Measurements from ENCODE around the gene XPR1. TPM values are rescaled to one million over a fixed set of nuclear protein-coding genes. Genes with fewer than 3 reads are reported as not detected.

Gene XPR1
- total RNA-seq, 1 donor from 2014 or later: 21.8 TPM

GRCh38 chr1:180912801-180913565, 281.2 kb downstream of the XPR1 start, which contains the start of gene KIAA1614:
Gene KIAA1614 (plus strand): TSS chr1:180912897. CDS start chr1:180913244, 347 bp downstream.
- peak; percentile 43 to 46 for DNase-seq (ENCODE audit: low read depth in 2 of 2)

- no peak for DNase-seq (ENCODE audit: low read depth in 2 of 2)
Observed at GRCh38 chr1:180915426-180915965, 283.7 kb downstream of the XPR1 start.

DNA sequence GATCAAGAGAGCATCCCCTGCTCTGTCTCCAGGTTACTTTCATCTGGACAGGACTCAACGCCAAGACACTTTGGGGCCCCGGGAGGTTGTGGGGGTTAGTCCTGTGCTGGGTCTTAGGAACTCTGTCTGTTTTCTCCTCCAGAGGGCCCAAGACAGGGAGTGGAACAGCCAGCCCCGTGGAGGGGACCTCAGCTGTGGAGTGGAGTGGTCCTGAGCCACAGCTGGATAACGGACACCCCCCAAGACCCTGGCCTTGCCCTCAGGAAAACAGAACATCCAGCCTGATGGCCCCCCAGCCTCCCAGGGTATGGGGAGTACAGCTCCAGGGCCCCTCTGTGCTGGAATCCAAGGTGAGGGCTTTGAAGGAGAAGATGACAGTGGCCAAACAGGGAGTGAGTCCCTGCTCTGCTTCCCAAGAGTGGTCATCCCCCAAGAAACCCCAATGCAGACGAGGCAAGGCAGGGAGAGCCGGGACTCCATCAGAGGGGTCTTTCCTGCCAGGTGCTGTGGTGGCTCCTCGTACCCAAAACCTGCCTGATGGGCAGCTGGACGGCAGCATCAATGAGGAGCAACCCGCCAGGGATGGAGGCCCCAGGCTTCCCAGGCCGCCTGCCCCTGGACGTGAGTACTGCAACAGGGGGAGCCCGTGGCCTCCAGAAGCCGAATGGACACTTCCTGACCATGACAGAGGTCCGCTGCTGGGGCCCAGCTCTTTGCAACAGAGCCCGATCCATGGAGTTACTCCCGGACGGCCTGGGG, 284.4 kb downstream of the XPR1 start:
- DNase-seq (ENCODE audit: low read depth in 2 of 2): no peak

GRCh38 chr1:180916771-180917170, 284.9 kb downstream of the XPR1 start:
- no peak for DNase-seq (ENCODE audit: low read depth in 2 of 2)

DNA sequence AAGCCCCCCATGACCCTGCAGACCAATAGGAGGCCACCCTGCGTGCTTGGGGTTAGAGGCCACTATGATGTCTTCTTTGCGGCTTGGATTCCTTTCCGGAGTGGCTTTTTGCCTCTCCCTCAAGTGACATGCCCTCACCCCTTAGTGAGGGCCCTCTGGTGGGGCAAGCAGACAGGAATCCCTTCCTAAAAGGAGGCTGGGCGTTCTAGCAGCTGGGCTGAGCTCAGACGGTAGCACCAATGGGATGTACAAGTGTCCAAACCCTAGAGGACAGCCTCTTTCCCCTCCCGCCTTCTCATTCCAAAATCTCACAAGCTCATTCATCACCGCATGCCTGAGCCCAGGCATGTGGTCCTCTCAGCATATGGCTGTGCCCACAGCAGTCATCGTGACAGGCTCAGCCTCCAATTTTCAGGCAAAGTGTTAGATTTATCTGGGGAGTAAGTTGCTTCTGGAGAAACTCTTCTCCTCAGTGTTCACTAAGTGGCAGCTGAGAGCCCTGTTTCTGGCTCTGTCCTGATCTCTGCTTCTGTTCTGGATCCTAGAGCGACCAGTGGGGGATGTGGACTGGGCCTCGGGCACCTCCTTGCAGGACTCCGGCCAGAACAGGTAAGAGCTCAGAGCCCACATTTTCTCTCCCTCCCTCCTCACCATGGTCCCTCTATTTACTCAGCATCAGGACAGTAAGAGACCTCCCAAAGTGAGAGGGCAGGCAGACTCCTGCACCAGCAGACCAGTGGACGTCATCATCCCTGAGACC, 285.7 kb downstream of the XPR1 start:
- no peak for DNase-seq (ENCODE audit: low read depth in 2 of 2)

GRCh38 chr1:180918519-180918918, 286.7 kb downstream of the XPR1 start:
- DNase-seq (ENCODE audit: low read depth in 2 of 2): no peak

- no peak for DNase-seq (ENCODE audit: low read depth in 2 of 2)
Observed at GRCh38 chr1:180919183-180919700, 287.4 kb downstream of the XPR1 start.

GRCh38 chr1:180920193-180920592, 288.4 kb downstream of the XPR1 start:
- no peak for DNase-seq (ENCODE audit: low read depth in 2 of 2)

GRCh38 chr1:180920702-180921101, 288.9 kb downstream of the XPR1 start:
- DNase-seq (ENCODE audit: low read depth in 2 of 2): peak; percentile 17 to 20

DNA sequence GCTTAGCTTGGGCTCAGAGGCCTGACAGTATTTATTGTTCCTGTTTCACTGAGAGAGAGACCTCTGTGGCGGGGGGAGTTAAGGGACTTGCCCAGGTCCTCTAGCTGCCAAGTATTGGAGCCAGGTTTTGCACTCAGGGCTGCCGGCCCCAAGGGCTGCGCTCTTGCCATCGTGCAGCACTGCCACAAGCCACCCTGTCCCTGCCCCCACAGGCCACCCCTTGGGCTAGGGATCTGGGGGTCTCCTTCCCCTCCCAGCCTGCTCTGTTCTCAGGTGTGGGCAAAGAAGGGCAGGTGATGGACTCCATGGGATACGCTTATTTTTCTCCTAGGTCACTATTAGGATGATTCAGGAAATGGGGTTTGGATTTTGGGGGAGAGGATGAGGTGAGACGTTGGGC, 289.6 kb downstream of the XPR1 start:
- no peak for DNase-seq (ENCODE audit: low read depth in 2 of 2)

DNA sequence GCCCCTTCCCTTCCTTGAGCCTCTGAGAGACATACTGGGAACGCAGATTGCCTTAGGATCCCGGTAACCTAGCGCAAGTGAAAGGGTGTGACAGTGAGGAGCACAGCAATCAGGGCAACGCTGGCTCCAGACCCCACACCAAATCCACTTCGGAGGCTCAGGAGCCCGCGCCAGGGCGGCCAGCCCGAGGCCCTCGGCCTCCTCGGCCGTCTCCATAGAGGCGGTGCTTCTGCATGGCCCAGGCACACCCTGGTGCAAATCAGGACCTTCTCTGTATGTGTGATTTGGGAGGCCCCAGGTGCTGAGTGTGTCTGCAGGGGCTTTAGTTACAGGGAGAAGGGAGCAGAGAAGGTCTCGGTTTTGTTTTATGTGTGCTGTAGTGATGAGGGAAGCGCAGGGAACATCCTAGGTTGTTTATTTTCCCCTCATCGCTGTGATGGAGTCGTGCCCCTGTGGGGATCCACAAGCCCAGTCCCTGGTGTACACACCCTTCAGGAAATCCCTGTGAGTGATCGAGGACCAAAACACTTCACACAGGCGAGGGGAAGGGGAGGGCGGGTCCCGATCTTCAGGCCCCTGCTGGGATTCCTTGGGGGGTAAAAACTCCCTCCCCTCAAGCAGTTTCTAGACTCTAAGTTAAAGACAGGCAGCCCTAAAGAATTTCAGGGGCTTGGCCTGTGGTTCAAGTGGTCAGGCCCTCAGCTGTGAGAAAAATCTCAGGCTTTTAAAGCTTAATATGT, 290.2 kb downstream of the XPR1 start:
- no peak for DNase-seq (ENCODE audit: low read depth in 2 of 2)

DNA sequence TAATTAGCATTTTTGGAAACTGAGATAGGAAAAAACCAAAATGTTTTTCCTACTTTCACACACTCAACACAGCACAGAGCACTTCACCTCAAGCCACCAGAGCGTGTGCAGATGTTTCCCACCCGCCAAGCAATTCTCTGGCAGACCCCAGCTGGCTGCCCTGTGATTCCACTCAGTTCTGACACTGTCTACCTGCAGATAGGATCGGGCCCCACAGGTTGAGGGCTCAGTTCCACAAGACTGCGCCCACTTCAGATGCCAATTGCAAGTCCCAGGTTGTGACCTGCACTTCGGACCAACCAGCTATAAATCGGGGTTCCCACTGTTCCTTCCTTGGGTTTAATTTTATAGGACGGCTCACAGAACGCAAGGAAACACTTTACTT, 290.8 kb downstream of the XPR1 start:
- DNase-seq (ENCODE audit: low read depth in 2 of 2): no peak

- peak in 1 of 2 donors; percentile 18 for DNase-seq (ENCODE audit: low read depth in 2 of 2)
Observed at GRCh38 chr1:180923021-180923841, 291.4 kb downstream of the XPR1 start.

DNA sequence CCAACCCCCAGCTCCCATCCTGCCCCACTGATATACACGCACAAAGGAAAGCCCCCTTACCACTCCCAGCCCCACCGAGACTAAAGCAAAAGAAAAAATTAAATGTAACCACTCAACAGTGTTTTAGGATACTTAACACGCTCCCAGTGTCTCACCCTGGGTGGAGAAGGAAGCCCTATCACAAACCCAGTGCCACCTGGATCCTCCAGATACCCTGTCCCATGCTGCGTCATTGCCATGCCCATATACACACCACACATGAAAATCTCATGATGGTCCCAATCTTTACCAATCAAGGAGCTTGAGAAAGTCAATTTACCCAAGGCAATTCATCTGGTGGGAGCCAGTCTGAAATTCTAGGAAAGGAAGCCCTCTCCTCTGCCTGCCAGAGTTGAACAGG, 292.1 kb downstream of the XPR1 start:
- DNase-seq (ENCODE audit: low read depth in 2 of 2): no peak

- no peak for DNase-seq (ENCODE audit: low read depth in 2 of 2)
Observed at GRCh38 chr1:180924939-180925338, 293.1 kb downstream of the XPR1 start.

GRCh38 chr1:180925471-180926051, 293.7 kb downstream of the XPR1 start:
- no peak for DNase-seq (ENCODE audit: low read depth in 2 of 2)

- peak in 1 of 2 donors; percentile 20 for DNase-seq (ENCODE audit: low read depth in 2 of 2)
Observed at GRCh38 chr1:180926164-180926981, 294.6 kb downstream of the XPR1 start.

DNA sequence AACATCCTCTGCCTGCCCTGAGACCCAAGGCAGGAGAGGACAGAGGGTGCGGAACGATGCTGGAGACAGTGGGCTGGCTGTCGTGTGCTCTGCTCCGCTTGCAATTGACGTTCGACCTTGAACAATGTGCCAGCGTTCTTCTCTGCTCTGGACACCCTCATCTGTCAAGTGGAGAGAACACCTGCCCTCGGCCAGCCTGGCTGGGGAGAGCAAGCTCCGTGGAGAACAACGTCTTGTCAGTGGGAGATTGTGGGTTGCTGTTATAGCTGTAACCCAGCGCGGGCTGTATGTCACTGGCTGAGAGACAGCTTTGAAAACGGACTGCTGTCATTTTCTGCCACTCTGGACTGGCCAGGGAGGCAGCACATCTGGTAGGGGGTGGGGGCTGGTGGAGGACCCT, 295.5 kb downstream of the XPR1 start:
- DNase-seq (ENCODE audit: low read depth in 2 of 2): no peak

DNA sequence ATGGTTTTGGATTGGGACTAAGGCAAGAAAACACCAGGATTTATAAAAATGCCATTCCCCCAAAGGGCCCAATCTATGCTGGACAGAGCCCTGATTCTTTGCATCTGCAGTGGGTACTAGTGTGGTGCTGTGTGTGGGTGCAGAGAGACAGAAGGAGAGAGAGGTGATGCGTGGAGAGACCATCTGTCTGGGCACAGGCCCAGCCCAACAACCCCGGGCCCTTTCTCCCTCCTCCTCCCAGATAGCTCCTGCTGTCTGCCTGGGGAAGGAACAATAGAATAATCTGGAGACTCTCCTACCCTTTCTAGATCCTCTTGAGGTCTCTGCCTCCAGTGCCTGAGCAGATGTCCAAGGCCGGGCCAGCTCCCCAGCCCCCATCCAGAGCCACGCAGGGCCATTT, 296.0 kb downstream of the XPR1 start:
- DNase-seq (ENCODE audit: low read depth in 2 of 2): no peak
